HCEC 1CT (cell line): ENCODE measurements around the gene ATP6V1E1.
"Not testable (repeated sequence)": the region's sequence is repeated elsewhere in the genome, so short reads cannot be mapped to it uniquely, and the experiment has no call there.

Source experiments
- DNase-seq: peaks from one replicate; pipeline ENCODE4 v3.0.0-alpha.2; 2017

The ATP6V1E1 gene

DNA sequence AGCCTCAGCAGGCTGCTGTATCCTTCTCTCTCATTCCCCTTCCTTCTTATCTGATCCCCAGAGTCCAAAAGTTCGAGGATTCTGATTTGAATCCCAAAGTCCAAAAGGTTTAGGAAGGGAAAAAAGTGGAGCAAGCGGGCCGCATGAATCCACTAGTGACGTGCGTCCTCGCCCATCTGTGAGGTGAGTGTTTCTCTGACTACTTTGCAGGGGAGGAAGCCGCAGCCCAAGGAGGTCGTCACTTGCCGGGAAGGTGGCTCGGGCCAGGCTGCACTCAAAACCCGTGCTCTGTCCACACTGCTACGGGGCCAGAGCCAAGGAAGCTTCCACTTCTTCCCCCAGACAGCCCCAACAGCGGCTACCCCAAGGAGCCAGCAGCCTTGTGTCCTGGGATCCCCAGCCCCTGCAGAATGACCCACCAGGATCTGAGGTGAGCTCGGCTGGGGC lies 49.0 kb downstream of the ATP6V1E1 start:
- DNase-seq = no peak

DNA sequence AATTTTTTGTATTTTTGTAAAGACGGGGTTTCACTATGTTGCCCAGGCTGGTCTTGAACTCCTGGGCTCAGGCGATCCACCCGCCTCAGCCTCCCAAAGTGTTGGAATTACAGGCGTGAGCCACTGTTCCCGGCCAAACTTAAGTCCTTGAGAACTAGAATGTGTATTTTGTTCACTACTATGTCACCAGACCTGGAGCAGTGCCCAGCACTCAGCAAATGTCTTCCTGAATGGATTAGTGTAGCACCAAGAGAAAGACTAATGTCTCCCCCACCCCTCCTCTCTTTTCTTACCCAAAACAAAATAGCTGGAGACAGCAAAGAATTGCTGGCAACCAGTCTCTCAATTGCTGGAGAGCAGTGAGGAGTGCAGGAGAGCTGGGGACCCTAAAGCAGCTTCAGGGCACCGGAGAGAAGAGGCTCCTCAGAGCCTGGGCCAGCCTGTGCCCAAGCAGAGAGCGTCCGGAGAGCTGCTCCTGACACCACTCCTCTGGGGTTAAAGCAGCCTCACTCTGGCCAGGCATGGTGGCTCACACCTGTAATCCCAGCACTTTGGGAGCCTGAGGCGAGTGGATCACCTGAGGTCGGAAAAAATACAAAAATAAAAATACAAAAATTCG lies 50.3 kb downstream of the ATP6V1E1 start:
- DNase-seq = no peak

DNA sequence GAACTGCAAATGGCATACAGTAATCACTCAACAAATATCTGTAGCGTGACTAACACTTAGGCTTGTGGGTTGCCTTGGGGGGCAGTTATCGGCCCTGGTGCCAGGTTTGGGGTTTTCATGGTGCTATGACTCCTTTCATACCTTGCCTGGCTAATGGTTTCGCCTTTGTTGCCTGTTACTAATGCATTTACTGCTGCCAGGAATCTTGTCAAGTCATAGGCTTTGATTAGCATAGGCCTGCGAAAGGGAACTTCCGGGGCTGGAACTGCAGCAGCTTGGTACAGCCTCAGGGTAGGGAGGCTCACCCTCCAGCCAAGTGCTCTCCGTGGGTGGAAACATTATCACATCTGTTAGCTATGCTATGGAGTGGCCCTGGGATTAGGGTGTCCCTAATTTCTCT lies 52.1 kb downstream of the ATP6V1E1 start:
- peak; percentile 76 for DNase-seq

DNA sequence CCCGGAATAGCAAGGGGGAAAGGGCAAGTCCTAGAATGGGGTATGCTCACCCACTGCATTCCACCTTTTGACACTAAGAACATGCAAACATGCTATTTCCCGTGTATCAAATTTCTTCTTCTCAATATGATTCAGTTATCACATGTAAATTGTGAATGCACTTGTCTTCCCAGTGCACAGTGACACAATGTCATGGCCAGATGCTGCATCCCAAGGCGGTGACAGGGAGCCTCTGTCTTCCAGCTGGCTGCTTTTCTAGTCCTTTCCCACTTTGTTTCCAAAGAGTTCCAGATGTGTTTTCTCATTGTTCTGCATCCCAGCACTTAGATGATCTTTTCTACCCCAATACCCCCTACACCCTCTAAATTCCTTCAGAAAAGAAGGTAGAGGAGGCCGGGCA lies 52.9 kb downstream of the ATP6V1E1 start:
- DNase-seq = no peak

DNA sequence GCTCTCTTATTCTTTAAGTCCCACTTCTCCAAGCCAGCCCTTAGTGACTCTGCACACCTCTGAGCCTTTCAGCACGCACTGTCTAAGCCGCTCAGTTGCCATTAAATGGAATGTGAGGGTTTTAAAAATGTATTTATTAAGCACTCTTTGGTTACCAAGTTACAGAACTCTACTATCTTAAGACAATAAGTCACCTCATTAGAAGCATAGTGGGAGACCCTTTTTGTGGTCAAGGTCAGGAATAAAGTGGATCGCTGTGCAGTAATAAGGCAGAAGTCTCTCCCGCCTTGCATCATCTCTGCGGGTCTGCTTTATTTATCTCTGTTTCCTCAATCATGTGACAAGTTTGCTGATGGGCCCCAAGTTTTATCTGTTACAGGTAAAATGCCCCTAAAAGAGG lies 53.4 kb downstream of the ATP6V1E1 start:
- DNase-seq = no peak

DNA sequence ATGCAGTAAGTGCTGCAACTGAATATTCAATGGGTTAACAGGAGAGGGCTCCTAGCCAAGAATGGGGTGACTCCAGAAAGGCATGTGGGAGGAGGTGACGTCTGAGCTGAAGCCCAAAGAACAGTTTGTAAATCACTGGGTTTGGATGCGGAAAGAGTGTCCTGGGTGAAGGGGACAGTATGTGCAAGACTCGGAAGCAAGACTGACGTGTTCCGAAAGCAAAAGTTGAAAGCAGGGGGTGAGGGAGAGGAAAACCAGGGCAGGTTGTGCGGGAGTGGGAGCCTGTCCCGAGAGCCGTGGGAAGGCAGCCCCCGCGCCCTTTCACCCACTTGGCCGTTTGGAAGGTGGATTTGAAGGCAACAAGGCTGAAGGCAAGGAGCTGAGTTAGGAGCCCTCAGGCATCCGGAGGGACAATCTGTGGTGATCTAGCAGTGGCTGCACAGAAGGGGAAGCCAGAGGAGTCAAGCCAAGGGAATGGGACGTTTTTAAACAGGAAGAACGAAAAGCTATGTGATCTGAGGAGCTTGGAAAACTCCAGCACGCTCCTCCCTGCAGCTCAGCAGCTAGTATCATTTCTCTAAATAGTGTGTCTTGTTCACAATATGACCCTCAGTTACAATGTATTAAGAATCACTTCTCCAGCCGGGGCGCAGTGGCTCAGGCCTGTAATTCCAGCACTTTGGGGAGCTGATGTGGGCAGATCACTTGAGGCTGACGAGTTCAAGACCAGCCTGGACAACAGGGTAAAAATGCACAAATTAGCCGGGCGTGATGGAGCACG lies 57.5 kb downstream of the ATP6V1E1 start:
- peak; percentile 69 for DNase-seq

DNA sequence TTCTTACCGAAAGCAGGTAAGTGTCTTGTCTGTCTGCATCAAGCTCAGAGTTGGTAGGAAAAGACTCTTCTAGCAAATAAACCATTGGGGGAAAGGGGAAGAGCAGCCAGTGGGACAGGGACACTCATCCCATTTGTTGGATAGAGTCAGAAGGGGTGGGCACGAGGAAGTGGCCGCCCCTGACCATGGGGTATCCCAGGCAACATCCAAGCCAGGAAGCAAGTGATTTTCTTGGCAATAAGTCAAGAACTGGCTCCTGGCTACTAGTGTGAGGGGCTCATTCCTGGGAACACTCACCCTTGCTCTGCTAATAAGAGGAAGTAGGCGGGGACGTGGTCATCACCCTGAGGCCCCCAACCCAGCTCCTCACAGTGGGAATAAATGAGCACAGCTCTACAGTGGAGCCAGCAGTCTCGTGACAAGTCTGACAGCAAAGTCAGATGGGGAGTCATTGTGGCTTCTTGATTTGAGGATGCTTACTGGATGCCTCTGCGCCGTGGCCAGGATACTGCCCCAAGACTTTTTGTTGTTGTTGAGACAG lies 58.5 kb downstream of the ATP6V1E1 start:
- no peak for DNase-seq

DNA sequence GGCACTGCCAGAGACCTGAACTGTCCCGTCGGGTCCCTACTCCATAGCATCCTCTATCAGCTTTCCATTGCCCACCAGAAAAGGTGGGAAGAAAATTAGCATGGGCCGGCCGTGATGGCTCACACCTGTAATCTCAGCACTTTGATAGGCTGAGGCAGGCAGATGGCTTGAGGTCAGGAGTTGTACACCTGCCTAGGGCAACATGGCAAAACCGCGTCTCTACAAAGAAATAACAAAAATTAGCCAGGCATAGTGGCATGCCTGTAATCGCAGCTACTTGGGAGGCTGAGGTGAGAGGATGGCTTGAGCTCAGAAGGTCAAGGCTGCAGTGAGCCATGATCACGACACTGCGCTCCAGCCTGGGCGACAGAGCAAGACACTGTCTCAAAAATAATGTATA lies 61.8 kb downstream of the ATP6V1E1 start:
- DNase-seq = no peak

DNA sequence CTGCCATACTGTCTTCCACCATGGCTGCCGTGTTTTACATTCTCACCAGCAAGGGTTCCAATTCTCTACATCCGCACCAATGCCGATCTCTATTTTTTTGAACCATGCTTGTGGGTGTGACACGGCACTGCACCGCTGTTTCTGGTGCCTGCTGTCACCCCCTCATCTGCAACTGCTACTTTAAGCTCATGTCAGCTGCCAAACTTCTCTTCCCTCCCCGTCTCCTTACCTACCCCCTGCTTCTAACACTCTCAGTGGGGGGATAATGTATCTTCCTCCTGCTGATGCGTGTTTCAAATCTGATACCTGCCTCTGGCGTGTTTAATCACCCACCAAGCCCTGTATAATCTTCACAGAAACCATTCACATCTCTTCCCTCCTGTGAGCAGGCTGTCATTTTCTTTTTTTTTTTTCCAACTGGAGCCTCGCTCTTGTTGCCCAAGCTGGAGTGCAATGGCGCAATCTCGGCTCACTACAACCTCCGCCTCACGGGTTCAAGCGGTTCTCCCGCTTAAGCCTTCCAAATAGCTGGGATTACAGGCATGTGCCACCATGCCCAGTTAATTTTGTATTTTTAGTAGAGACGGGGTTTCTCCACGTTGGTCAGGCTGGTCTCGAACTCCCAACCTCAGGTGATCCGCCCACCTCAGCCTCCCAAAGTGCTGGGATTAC lies 62.4 kb downstream of the ATP6V1E1 start:
- DNase-seq = not testable (repeated sequence)

DNA sequence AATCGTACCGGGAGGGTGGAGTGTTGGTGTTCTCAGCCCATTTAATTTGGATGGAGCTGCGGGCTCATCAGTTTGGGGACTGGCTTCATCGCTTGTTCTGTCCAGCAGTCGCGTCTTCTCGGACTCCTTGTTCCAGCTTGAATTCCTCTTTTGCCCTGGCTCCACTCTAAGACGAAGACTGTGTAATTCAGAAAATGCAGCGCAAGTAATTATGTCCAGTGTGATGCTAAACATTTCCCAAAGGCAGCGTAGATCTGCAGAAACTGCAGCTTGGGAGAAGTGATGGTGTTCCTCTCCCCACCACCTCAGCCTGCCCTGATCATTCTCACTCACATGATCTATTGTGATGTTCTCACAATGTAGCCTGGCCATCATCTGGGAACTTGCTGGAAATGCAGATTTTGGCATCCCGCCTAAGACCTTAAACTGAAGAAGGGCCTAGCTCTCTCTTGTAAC lies 64.6 kb downstream of the ATP6V1E1 start:
- DNase-seq = peak; percentile 28

DNA sequence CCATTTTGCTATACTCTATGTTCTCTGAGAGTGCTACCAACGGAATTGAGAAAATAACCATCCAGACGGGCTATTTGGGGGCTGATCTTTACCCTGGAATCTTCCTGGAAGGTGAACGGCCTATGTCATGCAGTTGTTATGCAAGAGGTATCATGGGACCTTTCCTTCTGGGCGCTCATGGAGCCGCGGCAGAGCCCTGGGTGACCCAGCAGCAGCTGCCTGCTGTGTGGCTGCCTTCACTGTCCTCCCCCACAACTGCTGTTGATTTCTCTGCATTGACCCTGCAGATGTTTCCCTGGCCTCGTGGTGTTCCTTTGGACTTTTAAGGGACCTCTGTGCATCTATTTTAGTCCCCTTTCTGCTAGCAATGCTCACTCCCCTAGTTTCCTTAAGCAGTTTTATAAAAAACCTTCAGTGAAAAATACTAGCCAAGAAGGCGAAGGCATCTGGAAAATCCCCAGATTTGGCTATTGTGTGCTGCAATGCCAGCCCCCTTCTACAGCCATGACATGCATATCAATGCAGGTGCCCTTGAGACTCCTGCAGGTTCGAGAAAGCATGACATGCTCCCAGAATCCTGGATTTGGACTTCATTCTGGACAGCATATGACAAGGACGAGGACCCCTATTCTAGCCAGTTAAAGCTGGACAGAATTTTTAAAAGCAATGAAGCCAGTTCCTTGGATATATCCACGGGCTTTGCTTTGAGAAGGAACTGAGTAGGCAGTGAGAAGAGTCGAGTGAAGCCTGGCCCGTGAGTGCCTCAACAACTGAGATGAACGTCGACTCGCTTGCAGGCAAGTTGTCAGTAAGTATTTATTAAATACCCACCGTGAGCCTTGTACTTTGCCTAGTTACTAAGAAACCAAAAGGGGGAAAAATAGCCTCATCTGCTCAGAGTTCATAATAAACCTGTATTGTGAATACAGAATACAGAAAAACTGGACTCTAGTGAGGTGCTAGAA lies 65.4 kb downstream of the ATP6V1E1 start, which contains the start of gene SLC25A18:
TSS of gene SLC25A18 (plus strand) at position 593 of the 965 bp plus-strand sequence. CDS start 16,447 bp downstream, outside the sequence.
- DNase-seq = no peak

DNA sequence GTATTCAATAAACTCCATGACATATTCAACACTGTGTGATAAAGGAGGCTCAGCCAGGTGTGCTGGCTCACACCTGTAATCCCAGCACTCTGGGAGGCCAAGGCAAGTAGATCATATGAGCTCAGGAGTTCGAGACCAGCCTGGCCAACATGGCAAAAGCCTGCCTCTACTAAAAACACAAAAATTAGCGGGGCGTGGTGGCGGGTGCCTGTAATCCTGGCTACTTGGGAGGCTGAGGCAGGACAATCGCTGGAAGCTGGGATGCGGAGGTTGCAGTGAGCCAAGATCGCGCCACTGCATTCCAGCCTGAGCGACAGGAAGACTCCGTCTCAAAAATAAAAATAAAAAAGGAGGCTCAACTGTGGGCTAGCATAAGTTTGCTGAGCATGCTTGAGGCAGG lies 69.4 kb downstream of the ATP6V1E1 start:
- no peak for DNase-seq

DNA sequence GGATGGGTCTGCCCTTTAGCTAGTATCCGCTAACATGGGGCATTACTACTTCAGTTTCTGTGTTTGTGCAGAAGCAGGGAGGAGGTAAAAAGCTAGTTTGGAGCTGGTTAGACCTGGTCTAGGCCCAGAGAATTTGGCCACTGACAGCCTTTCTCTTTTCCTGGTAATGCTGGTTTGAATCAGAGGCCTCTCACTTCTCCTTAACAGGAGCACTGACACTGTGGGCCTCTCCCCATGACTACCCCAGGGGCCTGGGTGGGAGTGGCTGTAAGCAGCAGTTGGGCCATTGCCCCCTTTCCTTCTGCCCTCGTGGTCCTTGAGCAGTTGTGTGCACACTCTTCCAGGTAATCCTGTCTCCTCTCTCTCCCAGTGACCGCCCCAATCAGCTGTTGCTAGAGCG lies 73.7 kb downstream of the ATP6V1E1 start:
- DNase-seq = no peak

DNA sequence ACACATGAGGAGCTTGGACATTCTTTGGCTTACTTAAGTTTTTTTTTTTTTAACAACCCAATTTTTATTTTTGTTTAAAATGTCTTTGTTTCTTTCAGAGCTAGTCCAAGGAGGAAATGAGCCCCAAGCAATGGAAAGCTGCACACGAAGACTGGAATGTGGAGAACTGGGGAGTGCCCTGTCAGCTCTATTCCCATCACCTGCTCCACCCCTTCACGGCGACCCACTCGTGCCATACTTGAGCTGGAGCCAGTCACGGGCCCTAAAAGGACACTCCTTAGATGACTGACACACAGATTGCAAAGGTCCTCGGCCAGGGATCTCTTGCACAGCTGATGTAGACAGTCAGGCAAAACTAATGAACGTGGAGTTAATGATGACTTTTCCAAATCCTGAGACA lies 75.8 kb downstream of the ATP6V1E1 start:
- no peak for DNase-seq

DNA sequence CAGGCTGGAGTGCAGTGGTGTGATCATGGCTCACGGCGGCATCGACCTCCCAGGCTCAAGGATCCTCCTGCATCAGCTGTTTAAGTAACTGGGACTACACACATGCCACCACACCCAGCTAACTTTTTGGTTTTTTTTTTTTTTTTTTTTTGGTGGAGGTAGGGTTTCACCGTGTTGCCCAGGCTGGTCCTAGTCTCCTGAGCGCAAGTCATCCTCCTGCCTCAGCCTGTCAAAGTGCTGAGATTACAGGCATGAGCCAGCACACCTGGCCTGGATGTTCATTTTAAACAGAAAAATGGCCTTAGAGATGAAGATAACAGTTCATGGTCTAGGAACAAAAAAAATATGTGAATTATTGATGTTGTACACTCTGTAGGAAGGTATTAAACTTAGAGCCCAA lies 78.9 kb downstream of the ATP6V1E1 start:
- no peak for DNase-seq

DNA sequence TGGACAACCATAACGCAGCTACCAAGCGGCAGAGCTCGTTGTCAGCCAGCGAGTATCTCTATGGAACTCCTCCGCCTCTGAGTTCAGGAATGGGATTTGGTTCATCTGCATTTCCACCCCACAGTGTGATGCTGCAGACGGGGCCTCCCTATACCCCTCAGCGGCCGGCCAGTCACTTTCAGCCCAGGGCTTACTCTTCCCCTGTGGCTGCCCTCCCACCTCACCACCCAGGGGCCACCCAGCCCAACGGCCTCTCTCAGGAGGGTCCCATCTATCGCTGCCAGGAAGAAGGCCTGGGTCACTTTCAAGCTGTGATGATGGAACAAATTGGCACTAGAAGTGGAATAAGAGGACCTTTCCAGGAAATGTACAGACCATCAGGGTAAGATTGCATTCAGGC lies 79.4 kb downstream of the ATP6V1E1 start:
- DNase-seq = no peak

DNA sequence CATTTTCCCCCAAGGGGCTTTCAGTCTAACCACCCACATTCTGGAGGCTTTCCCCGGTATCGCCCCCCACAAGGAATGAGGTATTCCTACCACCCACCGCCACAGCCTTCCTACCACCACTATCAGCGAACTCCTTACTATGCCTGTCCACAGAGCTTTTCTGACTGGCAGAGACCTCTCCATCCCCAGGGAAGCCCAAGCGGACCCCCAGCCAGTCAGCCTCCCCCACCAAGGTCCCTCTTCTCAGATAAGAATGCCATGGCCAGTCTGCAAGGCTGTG lies 79.9 kb downstream of the ATP6V1E1 start:
- no peak for DNase-seq

DNA sequence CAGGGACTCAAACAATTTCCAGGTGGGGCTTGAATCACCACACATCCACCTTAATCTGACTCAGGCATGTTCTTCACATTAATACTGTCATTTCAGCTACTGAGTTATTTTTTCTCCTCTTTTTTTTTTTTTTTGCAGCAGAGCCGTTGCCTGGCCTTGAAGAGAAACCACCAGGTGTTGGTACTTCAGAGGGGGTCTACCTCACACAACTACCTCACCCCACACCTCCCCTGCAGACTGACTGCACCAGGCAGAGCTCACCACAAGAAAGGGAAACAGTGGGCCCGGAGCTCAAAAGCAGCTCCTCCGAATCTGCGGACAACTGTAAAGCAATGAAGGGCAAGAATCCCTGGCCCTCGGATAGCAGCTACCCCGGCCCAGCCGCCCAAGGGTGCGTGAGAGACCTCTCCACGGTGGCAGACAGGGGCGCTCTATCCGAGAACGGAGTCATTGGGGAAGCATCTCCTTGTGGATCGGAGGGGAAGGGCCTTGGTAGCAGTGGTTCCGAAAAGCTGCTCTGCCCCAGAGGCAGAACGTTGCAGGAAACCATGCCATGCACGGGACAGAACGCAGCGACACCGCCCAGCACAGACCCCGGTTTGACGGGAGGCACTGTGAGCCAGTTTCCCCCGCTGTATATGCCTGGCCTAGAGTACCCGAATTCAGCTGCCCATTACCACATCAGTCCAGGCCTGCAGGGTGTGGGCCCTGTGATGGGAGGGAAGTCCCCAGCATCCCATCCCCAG lies 80.4 kb downstream of the ATP6V1E1 start:
- no peak for DNase-seq

DNA sequence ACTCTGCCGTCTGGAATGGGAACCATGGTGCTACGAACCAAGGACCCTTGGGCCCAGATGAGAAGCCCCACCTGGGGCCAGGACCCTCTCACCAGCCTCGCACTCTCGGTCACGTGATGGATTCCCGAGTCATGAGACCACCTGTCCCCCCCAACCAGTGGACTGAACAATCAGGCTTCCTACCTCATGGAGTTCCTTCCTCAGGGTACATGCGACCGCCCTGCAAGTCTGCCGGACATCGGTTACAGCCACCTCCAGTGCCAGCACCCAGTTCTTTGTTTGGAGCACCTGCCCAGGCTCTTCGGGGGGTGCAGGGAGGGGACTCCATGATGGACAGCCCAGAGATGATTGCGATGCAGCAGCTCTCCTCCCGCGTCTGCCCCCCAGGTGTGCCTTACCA lies 86.1 kb downstream of the ATP6V1E1 start:
- no peak for DNase-seq
